H9 (cell line): ENCODE data around the gene SLC25A3. TPM values are rescaled to one million over a fixed set of nuclear protein-coding genes. Genes with fewer than 3 reads are reported as not detected.
A peak's percentile ranks its signal among the peaks of the same experiment; 100 is the strongest.

ENCODE experiments used
- DNase-seq: peaks from one replicate; pipeline ENCODE4 v3.0.0-alpha.2; 2017
- H2AFZ ChIP-seq: one replicate; pipeline ENCODE4 v1.6.1; 2013; ENCODE audit warnings: mild to moderate bottlenecking, low read length, control low read depth, moderate library complexity
- H2AK5ac ChIP-seq: 2 replicates; pipeline ENCODE4 v1.6.1; 2013; ENCODE audit warnings: low read length, control low read depth, mixed read lengths; ENCODE audit not compliant: insufficient read length
- H2BK120ac ChIP-seq: one replicate; pipeline ENCODE4 v1.6.1; 2013; ENCODE audit warnings: low read depth, mild to moderate bottlenecking, low read length, control low read depth, inconsistent platforms; ENCODE audit not compliant: poor library complexity, severe bottlenecking
- H2BK12ac ChIP-seq: 2 replicates; pipeline ENCODE4 v1.6.1; 2013; ENCODE audit warnings: low read length, control low read depth, mixed read lengths, low read depth; ENCODE audit not compliant: insufficient read length
- H2BK15ac ChIP-seq: 2 replicates; pipeline ENCODE4 v1.6.1; 2013; ENCODE audit warnings: low read depth, low read length, control low read depth
- H2BK20ac ChIP-seq: one replicate; pipeline ENCODE4 v1.6.1; 2013; ENCODE audit warnings: low read depth, mild to moderate bottlenecking, low read length, control low read depth, inconsistent platforms; ENCODE audit not compliant: poor library complexity, severe bottlenecking
- H2BK5ac ChIP-seq: 2 replicates; pipeline ENCODE4 v1.6.1; 2013; ENCODE audit warnings: low read length, control low read depth, mixed read lengths; ENCODE audit not compliant: insufficient read length
- H3K14ac ChIP-seq: 2 replicates; pipeline ENCODE4 v1.6.1; 2013; ENCODE audit warnings: low read length, control low read depth; ENCODE audit not compliant: insufficient read depth
- H3K18ac ChIP-seq: 2 replicates; pipeline ENCODE4 v1.6.1; 2013; ENCODE audit warnings: low read depth, mild to moderate bottlenecking, mixed read lengths, low read length, control low read depth; ENCODE audit not compliant: insufficient read length
- H3K23ac ChIP-seq: 2 replicates; pipeline ENCODE4 v1.6.1; 2013; ENCODE audit warnings: low read length, control low read depth, mixed read lengths, low read depth; ENCODE audit not compliant: insufficient read length
- H3K23me2 ChIP-seq: 2 replicates; pipeline ENCODE4 v1.6.1; 2013; ENCODE audit warnings: low read depth, mild to moderate bottlenecking, mixed read lengths, low read length, control low read depth; ENCODE audit not compliant: insufficient read length, poor library complexity, severe bottlenecking
- H3K27ac ChIP-seq: 2 replicates; pipeline ENCODE4 v1.5.1; 2013; ENCODE audit warnings: low read length, control low read depth, mixed read lengths, low read depth; ENCODE audit not compliant: insufficient read length
- H3K27me3 ChIP-seq: 2 replicates; pipeline ENCODE4 v1.6.1; 2013; ENCODE audit warnings: low read length, control low read depth, inconsistent platforms; ENCODE audit not compliant: insufficient read depth
- H3K4ac ChIP-seq: 2 replicates; pipeline ENCODE4 v1.6.1; 2013; ENCODE audit warnings: low read depth, mild to moderate bottlenecking, control low read depth, inconsistent platforms, low read length, moderate library complexity
- H3K4me1 ChIP-seq: 2 replicates; pipeline ENCODE4 v1.6.1; 2013; ENCODE audit warnings: low read length, control low read depth, inconsistent platforms; ENCODE audit not compliant: insufficient read depth
- H3K4me2 ChIP-seq: 2 replicates; pipeline ENCODE4 v1.6.1; 2013; ENCODE audit warnings: low read length, control low read depth, mixed read lengths; ENCODE audit not compliant: insufficient read length, insufficient read depth
- H3K56ac ChIP-seq: 2 replicates; pipeline ENCODE4 v1.6.1; 2013; ENCODE audit warnings: low read depth, mild to moderate bottlenecking, mixed read lengths, low read length, control low read depth; ENCODE audit not compliant: insufficient read length
- H3K79me1 ChIP-seq: 2 replicates; pipeline ENCODE4 v1.6.1; 2013; ENCODE audit warnings: low read depth, mild to moderate bottlenecking, moderate library complexity, low read length, control low read depth, inconsistent platforms; ENCODE audit not compliant: insufficient read depth, poor library complexity, severe bottlenecking
- H3K79me2 ChIP-seq: 2 replicates; pipeline ENCODE4 v1.6.1; 2013; ENCODE audit warnings: low read length, control low read depth, inconsistent platforms; ENCODE audit not compliant: insufficient read depth
- H3K9ac ChIP-seq: 2 replicates; pipeline ENCODE4 v1.6.1; 2013; ENCODE audit warnings: low read length, control low read depth, mixed read lengths; ENCODE audit not compliant: insufficient read length; ENCODE audit errors: extremely low read depth
- H3K9me3 ChIP-seq: one replicate; pipeline ENCODE4 v1.6.1; 2013; ENCODE audit warnings: low read depth, low read length, inconsistent platforms; ENCODE audit not compliant: control insufficient read depth
- H3T11ph ChIP-seq: one replicate; pipeline ENCODE4 v1.6.1; 2013; ENCODE audit warnings: mild to moderate bottlenecking, low read length, control low read depth, inconsistent platforms
- H4K20me1 ChIP-seq: one replicate; pipeline ENCODE4 v1.6.1; 2013; ENCODE audit not compliant: control insufficient read depth, insufficient read length, insufficient read depth
- H4K5ac ChIP-seq: 2 replicates; pipeline ENCODE4 v1.6.1; 2013; ENCODE audit warnings: low read depth, mild to moderate bottlenecking, mixed read lengths, low read length, control low read depth; ENCODE audit not compliant: insufficient read length
- H4K8ac ChIP-seq: replicated peaks from 2 replicates; pipeline ENCODE4 v1.6.1; 2013; ENCODE audit warnings: low read length, control low read depth, mixed read lengths, low read depth; ENCODE audit not compliant: insufficient read length
- H4K91ac ChIP-seq: 2 replicates; pipeline ENCODE4 v1.6.1; 2013; ENCODE audit warnings: low read depth, mild to moderate bottlenecking, moderate library complexity, mixed read lengths, low read length, control low read depth; ENCODE audit not compliant: insufficient read length
- H3K27ac Mint-ChIP-seq, 3 experiments: 2 replicates in 2 of 3; 3 replicates in 1 of 3; pipeline ENCODE4 v1.8.0; 2020 to 2021; ENCODE audit warnings: mixed read lengths in 3 of 3, mild to moderate bottlenecking in 1 of 3, moderate library complexity in 1 of 3
- H3K27me3 Mint-ChIP-seq: 2 replicates; pipeline ENCODE4 v1.8.0; 2021; ENCODE audit warnings: low read depth, mild to moderate bottlenecking, moderate library complexity, mixed read lengths
- H3K36me3 Mint-ChIP-seq, 3 experiments: 2 replicates in 2 of 3; 3 replicates in 1 of 3; pipeline ENCODE4 v1.8.0; 2020 to 2021; ENCODE audit warnings: low read depth in 3 of 3, mixed read lengths in 3 of 3; ENCODE audit not compliant: insufficient read depth in 1 of 3
- H3K4me1 Mint-ChIP-seq, 2 experiments: 2 replicates each; pipeline ENCODE4 v1.8.0; 2020; ENCODE audit warnings: mixed read lengths in 2 of 2
- H3K4me3 Mint-ChIP-seq, 2 experiments: 2 replicates in 1 of 2; 3 replicates in 1 of 2; pipeline ENCODE4 v1.8.0; 2020 to 2021; ENCODE audit warnings: mild to moderate bottlenecking in 2 of 2, mixed read lengths in 2 of 2, moderate library complexity in 1 of 2
- H3K9me3 Mint-ChIP-seq, 2 experiments: 2 replicates in 1 of 2; 3 replicates in 1 of 2; pipeline ENCODE4 v1.8.0; 2020; ENCODE audit warnings: mild to moderate bottlenecking in 2 of 2, mixed read lengths in 2 of 2, moderate library complexity in 1 of 2
- WGBS: extraction: QIAGEN DNeasy Blood & Tissue Kit; methylation state at CpG from one replicate; pipeline ENCODE4 v1.1.7; 2013; ENCODE audit warnings: missing lambda C conversion rate, low lambda C conversion rate, mixed read lengths; ENCODE audit not compliant: insufficient read length; ENCODE audit errors: extremely low coverage; 5-methylcytosine and 5-hydroxymethylcytosine counted together
- total RNA-seq: library from RNA; stranded (reverse); gene quantifications from 2 replicates; pipeline ENCODE4 v1.2.1, GENCODE V29; 2021
- TF ChIP-seq, protein P1 (sequence below): fragments of 200-600 bp; sonication (generic); conservative IDR thresholded peaks from 3 replicates; pipeline ENCODE4 v1.8.0; 2021; ENCODE audit warnings: antibody characterized with exemption, mild to moderate bottlenecking

SLC25A3 gene
- total RNA-seq, 1 experiment from 2014 or later = 673 TPM

DNA sequence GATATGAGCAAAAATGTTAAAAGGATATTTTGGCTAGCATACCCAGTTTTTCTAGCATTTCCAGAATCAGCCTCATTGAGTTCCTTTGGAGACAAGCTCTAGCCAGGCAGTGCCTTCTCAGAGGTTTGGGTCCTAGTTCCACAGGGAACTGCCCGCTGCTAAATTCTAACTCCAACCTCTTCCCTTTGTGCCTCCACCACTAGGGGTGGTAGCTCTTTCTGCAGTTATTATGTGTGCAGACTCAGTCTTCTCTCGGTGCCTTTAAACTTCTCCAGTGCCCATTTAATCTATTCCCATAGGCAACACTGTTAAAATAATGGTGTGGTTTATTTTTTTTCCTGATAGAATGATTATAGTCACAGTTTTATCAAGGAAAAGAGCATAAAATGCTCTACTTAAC, 21.5 kb upstream of the SLC25A3 start:
- no peak overlapping the region for H3K27ac ChIP-seq
- no peak overlapping the region for H4K5ac ChIP-seq
- no peak overlapping the region for H3K23ac ChIP-seq
- no peak overlapping the region for H2BK20ac ChIP-seq
- no peak overlapping the region for H2BK12ac ChIP-seq
- H4K8ac ChIP-seq = no peak overlapping the region
- H2BK5ac ChIP-seq = no peak overlapping the region
- H3K79me1 ChIP-seq = no peaks in the 10 kb centered on the region
- no peak overlapping the region for H2BK120ac ChIP-seq
- H3K79me2 ChIP-seq = no peaks in the 10 kb centered on the region
- H3K14ac ChIP-seq = no peak overlapping the region
- H3K27ac Mint-ChIP-seq = no peak overlapping the region
- no peaks in the 10 kb centered on the region for H3K9me3 Mint-ChIP-seq
- no peak overlapping the region for H3K4ac ChIP-seq
- no peak overlapping the region for H2AK5ac ChIP-seq
- peak; percentile 57 for DNase-seq
- no peak overlapping the region for H3T11ph ChIP-seq
- H3K4me1 ChIP-seq = no peaks in the 10 kb centered on the region
- H3K23me2 ChIP-seq = no peaks in the 10 kb centered on the region
- no peaks in the 10 kb centered on the region for H3K27me3 Mint-ChIP-seq
- H3K9me3 ChIP-seq = no peaks in the 10 kb centered on the region
- no peak overlapping the region for H3K56ac ChIP-seq
- H3K9ac ChIP-seq = no peak overlapping the region
- no peak overlapping the region for H3K4me3 Mint-ChIP-seq
- no peaks in the 10 kb centered on the region for H4K20me1 ChIP-seq
- WGBS = no CpG with 5 or more reads among the region's 2 CpGs
- H3K18ac ChIP-seq = no peak overlapping the region
- H4K91ac ChIP-seq = no peak overlapping the region
- H3K4me1 Mint-ChIP-seq = no peaks in the 10 kb centered on the region
- no peak overlapping the region for H2BK15ac ChIP-seq
- H3K27me3 ChIP-seq = no peaks in the 10 kb centered on the region
- TF ChIP-seq, protein P1, sequence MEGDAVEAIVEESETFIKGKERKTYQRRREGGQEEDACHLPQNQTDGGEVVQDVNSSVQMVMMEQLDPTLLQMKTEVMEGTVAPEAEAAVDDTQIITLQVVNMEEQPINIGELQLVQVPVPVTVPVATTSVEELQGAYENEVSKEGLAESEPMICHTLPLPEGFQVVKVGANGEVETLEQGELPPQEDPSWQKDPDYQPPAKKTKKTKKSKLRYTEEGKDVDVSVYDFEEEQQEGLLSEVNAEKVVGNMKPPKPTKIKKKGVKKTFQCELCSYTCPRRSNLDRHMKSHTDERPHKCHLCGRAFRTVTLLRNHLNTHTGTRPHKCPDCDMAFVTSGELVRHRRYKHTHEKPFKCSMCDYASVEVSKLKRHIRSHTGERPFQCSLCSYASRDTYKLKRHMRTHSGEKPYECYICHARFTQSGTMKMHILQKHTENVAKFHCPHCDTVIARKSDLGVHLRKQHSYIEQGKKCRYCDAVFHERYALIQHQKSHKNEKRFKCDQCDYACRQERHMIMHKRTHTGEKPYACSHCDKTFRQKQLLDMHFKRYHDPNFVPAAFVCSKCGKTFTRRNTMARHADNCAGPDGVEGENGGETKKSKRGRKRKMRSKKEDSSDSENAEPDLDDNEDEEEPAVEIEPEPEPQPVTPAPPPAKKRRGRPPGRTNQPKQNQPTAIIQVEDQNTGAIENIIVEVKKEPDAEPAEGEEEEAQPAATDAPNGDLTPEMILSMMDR = peak; percentile 73
- no peaks in the 10 kb centered on the region for H3K36me3 Mint-ChIP-seq
- H3K4me2 ChIP-seq = no peak overlapping the region
- H2AFZ ChIP-seq = no peak overlapping the region
